ENCODE measurements around the gene ENPP6.
A peak's percentile ranks its signal among the peaks of the same experiment; 100 is the strongest.

Gene ENPP6

DNA sequence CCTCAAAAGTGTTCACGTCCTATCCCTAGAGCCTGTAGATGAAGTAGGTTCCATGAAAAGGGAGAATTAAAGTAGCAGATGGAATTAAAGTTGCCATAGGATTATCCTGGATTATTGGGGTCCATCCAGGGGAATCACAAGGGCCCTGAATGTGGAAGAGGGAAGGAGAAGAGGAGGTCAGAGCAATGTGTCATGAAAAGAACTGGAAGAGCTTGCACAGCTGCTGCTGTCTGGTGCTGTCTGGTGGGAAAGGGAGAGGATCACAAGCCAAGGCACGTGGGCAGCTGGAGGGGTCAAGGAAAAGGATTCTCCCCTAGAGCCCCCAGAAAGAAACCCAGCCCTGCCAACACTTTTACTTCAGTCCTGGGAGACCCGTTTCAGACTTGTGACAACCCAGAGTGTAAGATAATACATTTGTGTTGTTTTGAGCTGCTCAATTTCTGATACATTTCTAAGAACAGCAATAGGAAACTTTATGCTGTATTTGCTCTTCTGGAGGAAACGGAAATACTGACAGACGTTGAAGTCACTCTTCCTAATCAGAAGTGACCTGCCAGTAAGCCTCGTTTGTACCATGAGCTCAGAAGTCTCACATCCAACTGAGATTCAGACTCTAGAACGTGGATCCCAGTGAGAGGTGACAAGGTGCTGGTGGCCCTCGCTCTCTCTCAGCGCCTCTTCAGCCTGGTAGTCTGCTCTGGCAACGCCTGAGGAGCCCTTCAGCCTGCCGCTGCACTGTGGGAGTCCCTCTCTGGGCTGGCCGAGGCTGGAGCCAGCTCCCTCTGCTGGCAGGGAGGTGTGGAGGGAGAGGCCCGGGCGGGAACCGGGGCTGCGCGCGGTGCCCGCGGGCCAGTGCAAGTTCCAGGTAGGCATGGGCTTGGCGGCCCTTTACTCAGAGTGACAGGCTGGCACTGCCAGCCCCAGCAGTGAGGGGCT is 34.7 kb upstream of the ENPP6 start:
- TF ChIP-seq, protein P1, sequence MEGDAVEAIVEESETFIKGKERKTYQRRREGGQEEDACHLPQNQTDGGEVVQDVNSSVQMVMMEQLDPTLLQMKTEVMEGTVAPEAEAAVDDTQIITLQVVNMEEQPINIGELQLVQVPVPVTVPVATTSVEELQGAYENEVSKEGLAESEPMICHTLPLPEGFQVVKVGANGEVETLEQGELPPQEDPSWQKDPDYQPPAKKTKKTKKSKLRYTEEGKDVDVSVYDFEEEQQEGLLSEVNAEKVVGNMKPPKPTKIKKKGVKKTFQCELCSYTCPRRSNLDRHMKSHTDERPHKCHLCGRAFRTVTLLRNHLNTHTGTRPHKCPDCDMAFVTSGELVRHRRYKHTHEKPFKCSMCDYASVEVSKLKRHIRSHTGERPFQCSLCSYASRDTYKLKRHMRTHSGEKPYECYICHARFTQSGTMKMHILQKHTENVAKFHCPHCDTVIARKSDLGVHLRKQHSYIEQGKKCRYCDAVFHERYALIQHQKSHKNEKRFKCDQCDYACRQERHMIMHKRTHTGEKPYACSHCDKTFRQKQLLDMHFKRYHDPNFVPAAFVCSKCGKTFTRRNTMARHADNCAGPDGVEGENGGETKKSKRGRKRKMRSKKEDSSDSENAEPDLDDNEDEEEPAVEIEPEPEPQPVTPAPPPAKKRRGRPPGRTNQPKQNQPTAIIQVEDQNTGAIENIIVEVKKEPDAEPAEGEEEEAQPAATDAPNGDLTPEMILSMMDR (IDR thresholded peaks at IDR 0.05; ENCODE audit: extremely low read depth, insufficient read depth, missing control alignments) = no peak
- no peak for DNase-seq (ENCODE audit: low spot score)
- in situ Hi-C loops (cut with MboI; ENCODE audit: low pct_unique_long_range_greater_than_20kb, low sequenced_read_pairs, unreplicated experiment) = no loop called here

DNA sequence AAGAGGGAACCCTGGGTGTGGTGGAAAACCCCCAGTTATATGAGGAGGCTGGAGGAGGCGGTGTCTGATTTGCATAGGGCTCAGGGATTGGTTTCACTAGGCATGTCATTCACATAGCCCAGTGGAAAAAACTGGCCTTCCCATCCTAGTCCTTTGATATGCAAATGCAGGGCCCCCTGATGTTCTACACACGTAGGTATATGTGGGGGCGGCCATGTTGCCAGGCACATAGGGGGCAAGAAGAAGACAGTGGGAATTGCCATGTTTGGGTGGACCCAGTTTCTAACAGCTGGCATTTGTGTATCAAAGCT is 34.0 kb upstream of the ENPP6 start:
- no peak for DNase-seq (ENCODE audit: low spot score)
- TF ChIP-seq, protein P1 (IDR thresholded peaks at IDR 0.05; ENCODE audit: extremely low read depth, insufficient read depth, missing control alignments) = no peak
- in situ Hi-C loops (cut with MboI; ENCODE audit: low pct_unique_long_range_greater_than_20kb, low sequenced_read_pairs, unreplicated experiment) = no loop called here

DNA sequence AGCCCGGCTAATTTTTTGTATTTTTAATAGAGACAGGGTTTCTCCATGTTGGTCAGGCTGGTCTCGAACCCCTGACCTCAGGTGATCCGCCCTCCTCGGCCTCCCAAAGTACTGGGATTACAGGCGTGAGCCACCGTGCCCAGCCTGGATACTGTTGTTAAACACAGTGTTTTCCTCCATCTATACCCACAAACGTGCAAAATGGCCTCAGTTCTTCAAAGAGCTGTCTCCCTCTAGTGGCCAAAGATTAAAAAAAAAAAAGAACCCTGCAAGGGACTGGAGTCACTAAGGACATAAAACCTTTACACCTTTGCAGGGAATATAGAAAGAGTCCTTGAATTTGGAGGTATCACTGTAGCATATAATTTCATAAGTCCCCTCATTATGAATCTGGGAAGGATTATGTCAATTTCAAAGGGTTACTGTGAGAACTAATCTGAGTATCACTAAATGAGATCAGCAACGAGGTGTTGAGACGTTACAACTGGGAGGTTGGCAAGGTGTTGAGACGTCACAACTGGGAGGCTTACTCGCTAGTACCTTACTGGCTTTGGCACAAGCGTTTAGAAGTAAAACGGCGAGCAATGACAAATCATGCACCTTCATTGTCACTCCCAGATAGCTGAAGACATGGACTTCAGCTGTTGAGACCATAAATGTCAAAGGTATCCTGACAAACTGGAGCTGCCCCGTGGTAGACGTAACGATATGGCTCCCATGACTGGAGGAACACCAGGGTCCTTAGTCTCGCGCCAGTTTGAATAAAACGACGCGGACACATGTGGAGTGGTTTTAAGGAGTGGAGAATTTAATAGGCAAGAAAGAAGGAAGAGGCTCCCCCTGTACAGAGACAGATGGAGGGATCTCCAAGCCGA is 33.4 kb upstream of the ENPP6 start:
- in situ Hi-C loops (cut with MboI; ENCODE audit: low pct_unique_long_range_greater_than_20kb, low sequenced_read_pairs, unreplicated experiment) = no loop called here
- peak; percentile 61 for DNase-seq (ENCODE audit: low spot score)

DNA sequence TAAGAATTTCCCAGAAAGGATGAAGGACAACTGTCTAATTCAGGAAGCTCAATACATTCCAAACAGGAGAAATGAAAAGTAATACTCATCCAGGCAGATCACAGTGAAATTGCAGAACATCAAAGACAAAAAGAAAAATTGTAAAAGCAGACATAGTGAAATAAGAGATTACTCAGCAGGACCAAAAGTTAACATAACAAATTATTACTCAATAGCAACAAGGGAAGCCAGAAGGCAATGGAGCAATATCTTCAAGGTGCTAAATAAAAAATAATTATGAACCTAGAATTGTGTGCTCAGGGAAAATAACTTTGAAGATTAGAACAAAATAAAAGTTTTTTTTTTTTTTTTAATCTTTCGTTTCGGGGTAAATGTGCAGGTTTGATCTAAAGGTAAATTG is 30.5 kb upstream of the ENPP6 start:
- TF ChIP-seq, protein P1 (IDR thresholded peaks at IDR 0.05; ENCODE audit: extremely low read depth, insufficient read depth, missing control alignments) = no peak
- in situ Hi-C loops (cut with MboI; ENCODE audit: low pct_unique_long_range_greater_than_20kb, low sequenced_read_pairs, unreplicated experiment) = no loop called here
- DNase-seq (ENCODE audit: low spot score) = no peak

More for the DNA sequence above, 33.4 kb upstream of the ENPP6 start:
- TF ChIP-seq, protein P1 (IDR thresholded peaks at IDR 0.05; ENCODE audit: extremely low read depth, insufficient read depth, missing control alignments) = peak; percentile 43

DNA sequence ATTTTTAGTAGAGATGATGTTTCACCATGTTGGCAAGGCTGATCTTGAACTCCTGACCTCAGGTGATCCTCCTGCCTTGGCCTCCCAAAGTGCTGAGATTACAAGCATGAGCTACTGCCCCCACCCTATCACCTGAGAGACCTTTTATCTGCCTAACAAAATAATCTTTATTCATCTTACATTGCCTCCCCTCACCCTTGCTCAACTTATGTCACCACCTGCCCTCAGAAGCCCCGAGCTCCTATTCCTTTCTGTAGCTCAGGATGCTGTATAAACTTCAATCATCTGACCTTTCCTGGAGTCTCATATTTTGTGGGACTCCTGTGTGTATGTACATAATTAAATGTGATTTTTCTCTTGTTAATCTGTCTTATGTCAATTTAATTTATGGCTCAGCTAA is 29.7 kb upstream of the ENPP6 start:
- TF ChIP-seq, protein P1 (IDR thresholded peaks at IDR 0.05; ENCODE audit: extremely low read depth, insufficient read depth, missing control alignments) = no peak
- in situ Hi-C loops (cut with MboI; ENCODE audit: low pct_unique_long_range_greater_than_20kb, low sequenced_read_pairs, unreplicated experiment) = no loop called here
- DNase-seq (ENCODE audit: low spot score) = no peak

DNA sequence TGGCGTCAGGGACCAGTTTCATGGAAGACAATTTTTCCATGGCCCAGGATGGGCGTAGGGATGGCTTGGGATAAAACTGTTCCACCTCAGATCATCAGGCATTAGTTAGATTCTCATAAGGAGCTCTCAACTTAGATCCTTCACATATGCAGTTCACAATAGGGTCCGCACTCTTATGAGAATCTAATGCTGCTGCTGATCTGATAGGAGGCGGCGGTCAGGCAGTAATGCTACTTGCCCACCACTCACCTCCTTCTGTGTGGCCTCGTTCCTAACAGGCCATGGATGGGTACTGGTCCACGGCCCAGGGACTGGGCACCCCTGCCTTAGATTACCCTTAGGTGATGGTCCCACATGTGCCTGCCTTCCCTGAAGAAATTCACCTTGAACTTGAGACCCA is 28.8 kb upstream of the ENPP6 start:
- TF ChIP-seq, protein P1 (IDR thresholded peaks at IDR 0.05; ENCODE audit: extremely low read depth, insufficient read depth, missing control alignments) = no peak
- in situ Hi-C loops (cut with MboI; ENCODE audit: low pct_unique_long_range_greater_than_20kb, low sequenced_read_pairs, unreplicated experiment) = no loop called here
- DNase-seq (ENCODE audit: low spot score) = no peak
